Measurements from ENCODE around the gene DNAL1. TPM values are rescaled to one million over a fixed set of nuclear protein-coding genes. Genes with fewer than 3 reads are reported as not detected.

The DNAL1 gene
- polyA plus RNA-seq, 2 of the 4 experiments (the other 2 are of a cell fraction) = 8.3 to 16.3 TPM

- POLR2A ChIA-PET = interaction anchor here (1.3 kb wide), 1 partner anchor 139 kb away, joined by 4 read pairs; the partner anchor contains the start of gene PTGR2
- DNase-seq (ENCODE audit: low read depth in 1 of 2, low spot score in 1 of 2) (no peak), FAIRE-seq (no peak), ATAC-seq (peak in 1 of 2 experiments; percentile 23; a peak in 3 of 6 replicates)
- Histone ChIP-seq H3K4me1 (peaks cover 19% of the 10 kb centered on the region), H3K9me3 (no peaks in the 10 kb centered on the region), H3K4me3 (peak overlapping the region; percentile 73), H3K4me2 (peak overlapping the region; percentile 87), H3K27ac (peak overlapping the region; percentile 94 to 97)
- CTCF ChIA-PET = interaction anchor here (1.0 to 4.7 kb wide), 7 partner anchors 11 to 109 kb away, joined by 3 to 24 read pairs (median 4); no protein-coding TSS in a partner anchor
- no peak for TF ChIP-seq ATOH8 (CRISPR knock-in tag; IDR thresholded peaks at IDR 0.05; ENCODE audit: low read depth)
- no peak for TF ChIP-seq CHD2 (IDR thresholded peaks at IDR 0.05; ENCODE audit: low read length, partially characterized antibody)
- no peak for TF ChIP-seq ZSCAN20 (CRISPR knock-in tag; IDR thresholded peaks at IDR 0.05)
- TF ChIP-seq FOXS1 (CRISPR knock-in tag; IDR thresholded peaks at IDR 0.05) = no peak
- TF ChIP-seq RCOR1 (IDR thresholded peaks at IDR 0.05; ENCODE audit: low read depth, low read length) = no peak
- TF ChIP-seq MAFK (IDR thresholded peaks at IDR 0.05; ENCODE audit: partially characterized antibody) = no peak
- no peak for TF ChIP-seq SREBF2 (IDR thresholded peaks at IDR 0.05)
- no peak for TF ChIP-seq CHD4 (IDR thresholded peaks at IDR 0.05; ENCODE audit: borderline replicate concordance)
- no peak for TF ChIP-seq BHLHE40 (IDR thresholded peaks at IDR 0.05; ENCODE audit: low read depth, low read length)
- TF ChIP-seq JUNB (IDR thresholded peaks at IDR 0.05) = no peak
- no peak for TF ChIP-seq EHMT2 (IDR thresholded peaks at IDR 0.05; ENCODE audit: low read depth)
- TF ChIP-seq POLR2AphosphoS2 (conservative IDR thresholded peaks at IDR 0.05; ENCODE audit: low read length) = no peak
- TF ChIP-seq ZFP36 (IDR thresholded peaks at IDR 0.05; ENCODE audit: borderline replicate concordance, partially characterized antibody) = no peak
- no peak for TF ChIP-seq GATA3 (IDR thresholded peaks at IDR 0.05; ENCODE audit: borderline replicate concordance)
- TF ChIP-seq NR3C1 (IDR thresholded peaks at IDR 0.05) = no peak
- no peak for TF ChIP-seq FOSB (CRISPR knock-in tag; IDR thresholded peaks at IDR 0.05)
- no peak for TF ChIP-seq JUN (IDR thresholded peaks at IDR 0.05)
- TF ChIP-seq, protein P1, sequence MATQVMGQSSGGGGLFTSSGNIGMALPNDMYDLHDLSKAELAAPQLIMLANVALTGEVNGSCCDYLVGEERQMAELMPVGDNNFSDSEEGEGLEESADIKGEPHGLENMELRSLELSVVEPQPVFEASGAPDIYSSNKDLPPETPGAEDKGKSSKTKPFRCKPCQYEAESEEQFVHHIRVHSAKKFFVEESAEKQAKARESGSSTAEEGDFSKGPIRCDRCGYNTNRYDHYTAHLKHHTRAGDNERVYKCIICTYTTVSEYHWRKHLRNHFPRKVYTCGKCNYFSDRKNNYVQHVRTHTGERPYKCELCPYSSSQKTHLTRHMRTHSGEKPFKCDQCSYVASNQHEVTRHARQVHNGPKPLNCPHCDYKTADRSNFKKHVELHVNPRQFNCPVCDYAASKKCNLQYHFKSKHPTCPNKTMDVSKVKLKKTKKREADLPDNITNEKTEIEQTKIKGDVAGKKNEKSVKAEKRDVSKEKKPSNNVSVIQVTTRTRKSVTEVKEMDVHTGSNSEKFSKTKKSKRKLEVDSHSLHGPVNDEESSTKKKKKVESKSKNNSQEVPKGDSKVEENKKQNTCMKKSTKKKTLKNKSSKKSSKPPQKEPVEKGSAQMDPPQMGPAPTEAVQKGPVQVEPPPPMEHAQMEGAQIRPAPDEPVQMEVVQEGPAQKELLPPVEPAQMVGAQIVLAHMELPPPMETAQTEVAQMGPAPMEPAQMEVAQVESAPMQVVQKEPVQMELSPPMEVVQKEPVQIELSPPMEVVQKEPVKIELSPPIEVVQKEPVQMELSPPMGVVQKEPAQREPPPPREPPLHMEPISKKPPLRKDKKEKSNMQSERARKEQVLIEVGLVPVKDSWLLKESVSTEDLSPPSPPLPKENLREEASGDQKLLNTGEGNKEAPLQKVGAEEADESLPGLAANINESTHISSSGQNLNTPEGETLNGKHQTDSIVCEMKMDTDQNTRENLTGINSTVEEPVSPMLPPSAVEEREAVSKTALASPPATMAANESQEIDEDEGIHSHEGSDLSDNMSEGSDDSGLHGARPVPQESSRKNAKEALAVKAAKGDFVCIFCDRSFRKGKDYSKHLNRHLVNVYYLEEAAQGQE (IDR thresholded peaks at IDR 0.05) = no peak
- TF ChIP-seq ZC3H11A (IDR thresholded peaks at IDR 0.05) = no peak
- TF ChIP-seq HOXA7 (CRISPR knock-in tag; IDR thresholded peaks at IDR 0.05) = no peak
- 49% methylated on average over 19 of the region's 20 CpGs for WGBS (ENCODE audit: missing lambda C conversion rate)
These were observed 67.9 kb downstream of the DNAL1 start for GRCh38 chr14:73712540-73713180.

DNA sequence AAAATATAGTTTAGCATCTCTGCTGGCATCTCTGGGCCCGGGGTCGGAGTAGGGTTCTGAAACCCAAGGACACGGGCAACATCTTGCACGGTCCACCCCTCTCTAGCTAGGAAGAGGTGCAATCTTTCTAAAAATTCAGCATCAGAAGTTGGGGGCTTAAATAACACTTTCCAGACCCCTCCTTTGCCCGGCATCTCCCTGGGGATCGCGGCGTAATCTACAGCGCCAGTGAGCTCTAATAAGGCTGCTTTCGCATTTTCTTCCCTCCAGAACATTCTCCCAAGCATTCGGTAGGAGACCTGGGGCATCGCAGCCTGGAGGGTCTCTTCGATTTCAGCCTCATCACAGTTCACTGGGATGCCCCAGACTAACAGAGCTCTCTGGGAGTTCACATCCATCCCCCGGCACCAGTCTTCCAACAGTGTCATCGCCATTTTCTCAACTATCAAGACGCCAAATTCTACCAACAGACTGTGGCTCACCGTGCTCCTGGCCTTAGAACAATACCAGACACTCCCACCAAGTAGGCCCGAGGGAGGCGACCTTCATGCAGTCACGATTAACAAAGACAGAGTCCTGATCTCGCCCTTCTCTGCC is 68.5 kb downstream of the DNAL1 start:
- Histone ChIP-seq H3K4me1 (peaks cover 19% of the 10 kb centered on the region), H3K9me3 (no peaks in the 10 kb centered on the region), H3K27ac (peak overlapping the region; percentile 94 to 97), H3K4me2 (peak overlapping the region; percentile 87), H3K4me3 (peak overlapping the region; percentile 73)
- FAIRE-seq (no peak), DNase-seq (ENCODE audit: low read depth in 1 of 2, low spot score in 1 of 2) (peak in 1 of 2 experiments; percentile 36), ATAC-seq (peak in 1 of 2 experiments; percentile 44; a peak in 3 of 6 replicates)
- TF ChIP-seq CTCF (IDR thresholded peaks at IDR 0.05) (no peak), CHD4 (IDR thresholded peaks at IDR 0.05; ENCODE audit: borderline replicate concordance) (no peak), TP53 (CRISPR knock-in tag; IDR thresholded peaks at IDR 0.05) (peak; percentile 36; the same call in 1 of the 2 replicates)
- TF ChIP-seq, protein P2, sequence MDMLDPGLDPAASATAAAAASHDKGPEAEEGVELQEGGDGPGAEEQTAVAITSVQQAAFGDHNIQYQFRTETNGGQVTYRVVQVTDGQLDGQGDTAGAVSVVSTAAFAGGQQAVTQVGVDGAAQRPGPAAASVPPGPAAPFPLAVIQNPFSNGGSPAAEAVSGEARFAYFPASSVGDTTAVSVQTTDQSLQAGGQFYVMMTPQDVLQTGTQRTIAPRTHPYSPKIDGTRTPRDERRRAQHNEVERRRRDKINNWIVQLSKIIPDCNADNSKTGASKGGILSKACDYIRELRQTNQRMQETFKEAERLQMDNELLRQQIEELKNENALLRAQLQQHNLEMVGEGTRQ (IDR thresholded peaks at IDR 0.05) = 0 out of 2 replicates have a peak, but pooled peaks have one; percentile 8
- WGBS (ENCODE audit: missing lambda C conversion rate) = 18% methylated on average over 19 of the region's 21 CpGs
- ChIA-PET POLR2A (interaction anchor here (1.3 to 1.6 kb wide), 2 partner anchors 10 to 139 kb away, joined by 4 to 29 read pairs; partner anchors contain the start of gene PTGR2), CTCF (interaction anchor here (1.0 to 4.7 kb wide), 4 partner anchors 12 to 109 kb away, joined by 3 to 24 read pairs (median 4); no protein-coding TSS in a partner anchor)

Data from A549 (cell line).